Endothelial cell of hepatic sinusoid (primary cell): ENCODE results near the gene PARP4.
"Not testable (repeated sequence)": the region's sequence is repeated elsewhere in the genome, so short reads cannot be mapped to it uniquely, and the experiment has no call there.

Experiments used
- in situ Hi-C: cut with HindIII; loops from 2 replicates; pipeline ENCODE4 v1.10.0; 2017; ENCODE audit warnings: low sequenced_read_pairs

Gene PARP4

DNA sequence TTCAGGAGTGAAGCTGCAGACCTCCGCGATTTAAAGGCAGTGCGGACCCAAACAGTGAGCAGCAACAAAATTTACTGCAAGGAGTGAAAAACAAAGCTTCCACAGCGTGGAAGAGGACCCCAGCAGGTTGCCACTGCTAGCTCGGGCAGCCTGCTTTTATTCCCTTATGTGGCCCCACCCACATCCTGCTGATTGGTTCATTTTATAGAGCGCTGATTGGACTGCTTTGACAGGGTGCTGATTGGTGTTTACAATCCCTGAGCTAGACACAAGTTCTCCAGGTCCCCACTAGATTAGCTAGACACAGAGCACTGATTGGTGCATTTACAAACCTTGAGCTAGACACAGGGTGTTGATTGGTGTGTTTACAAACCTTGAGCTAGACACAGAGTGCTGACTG is 6.3 kb downstream of the PARP4 start:
- in situ Hi-C loops: not testable (repeated sequence)

DNA sequence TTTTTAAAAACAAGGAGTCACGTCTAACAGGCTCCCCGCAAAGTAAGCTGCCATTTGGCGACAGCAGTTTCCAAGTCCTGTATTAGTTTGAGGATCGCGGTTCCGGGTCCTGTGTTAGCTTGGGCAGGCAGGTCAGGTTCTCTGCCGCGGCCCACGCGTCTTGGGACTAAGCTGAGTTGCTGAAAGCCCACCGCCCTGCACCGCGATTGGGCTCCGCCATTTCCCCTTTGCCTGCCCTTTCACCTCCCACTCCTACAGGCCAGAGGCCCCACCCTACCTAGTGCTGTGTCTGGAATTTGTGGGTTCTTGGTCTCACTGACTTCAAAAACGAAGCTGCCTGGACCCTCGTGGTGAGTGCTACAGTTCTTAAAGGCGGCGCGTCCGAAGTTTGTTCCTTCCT is 6.8 kb downstream of the PARP4 start:
- in situ Hi-C loops: no loop called here

DNA sequence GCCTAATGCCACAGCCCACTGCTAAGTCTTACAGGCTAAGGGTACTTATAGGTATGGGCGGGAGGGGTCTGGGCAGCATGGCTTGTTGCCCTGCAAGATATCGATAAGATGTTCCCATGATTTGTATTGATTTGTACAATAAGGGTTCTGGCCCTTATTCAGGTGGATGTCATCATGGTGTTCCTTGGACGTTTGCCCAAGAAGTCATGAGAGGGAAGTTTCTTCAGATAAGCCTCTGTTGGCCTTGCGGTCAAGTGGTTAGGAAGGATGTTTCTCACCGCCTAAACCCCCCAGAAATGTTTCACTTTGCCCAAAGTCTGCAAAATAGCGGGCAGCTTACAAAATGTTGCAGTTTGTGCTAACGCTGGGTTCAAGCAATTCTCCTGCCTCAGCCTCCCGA is 7.3 kb downstream of the PARP4 start:
- in situ Hi-C loops: no loop called here

DNA sequence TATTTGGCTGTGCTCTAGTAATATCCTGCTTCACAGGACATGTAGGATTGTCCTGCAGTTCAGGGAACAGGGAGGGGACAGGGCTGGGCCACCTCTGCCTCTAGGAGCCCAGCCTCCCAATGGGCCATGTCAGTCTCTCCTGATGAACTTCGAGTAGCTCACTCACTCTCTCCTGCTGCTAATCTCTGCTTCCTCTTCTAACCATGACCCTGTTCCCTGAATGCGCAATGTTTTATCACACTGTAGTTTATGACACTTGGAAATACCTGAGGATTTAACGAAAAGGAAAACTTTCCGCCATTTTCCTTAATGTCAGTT is 9.2 kb downstream of the PARP4 start:
- in situ Hi-C loops: no loop called here

DNA sequence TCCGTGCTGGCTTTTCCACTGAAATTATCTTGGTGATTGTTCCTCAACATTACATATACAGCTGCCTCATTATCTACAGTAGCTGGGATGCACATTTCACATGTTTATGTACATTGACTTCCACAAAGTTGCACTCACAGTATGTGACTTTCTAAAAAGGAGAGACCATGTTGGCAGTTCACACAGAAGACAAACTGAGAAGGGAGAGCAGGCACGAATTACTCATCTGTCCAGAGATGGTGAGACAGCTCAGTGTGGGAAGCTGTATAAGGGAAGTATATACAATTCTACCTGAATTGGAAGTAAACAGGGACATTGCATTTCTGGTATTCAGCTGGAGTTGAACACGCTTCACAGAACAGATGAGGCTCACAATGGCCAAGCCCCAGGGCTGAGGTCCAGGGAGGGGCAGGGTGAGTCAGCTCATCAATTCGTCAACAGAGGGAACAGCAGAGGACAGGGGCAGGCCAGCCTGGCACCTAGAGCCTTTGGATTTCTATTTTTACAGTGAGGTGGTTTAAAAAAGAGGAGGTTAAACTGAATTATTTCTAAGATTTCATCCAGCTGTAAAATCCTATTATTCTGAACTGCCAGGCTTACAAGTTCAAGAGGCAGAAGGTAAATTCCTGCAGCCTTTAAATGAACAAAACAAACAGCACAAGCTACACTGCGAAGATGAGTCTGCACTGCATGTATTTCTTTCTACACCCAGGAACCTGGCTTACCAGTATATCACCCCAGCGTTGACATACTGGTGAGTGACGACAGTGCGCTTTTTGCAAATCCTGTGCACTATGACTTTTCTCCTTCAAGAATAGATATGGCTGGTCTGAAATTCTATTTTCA is 9.8 kb downstream of the PARP4 start:
- in situ Hi-C loops: no loop called here

- in situ Hi-C loops: no loop called here
Measured at GRCh38 chr13:24500977-24501376, 11.6 kb downstream of the PARP4 start.

GRCh38 chr13:24497742-24498141 is 14.8 kb downstream of the PARP4 start:
- in situ Hi-C loops: no loop called here

GRCh38 chr13:24496295-24496694 is 16.3 kb downstream of the PARP4 start:
- in situ Hi-C loops: not testable (repeated sequence)

- in situ Hi-C loops: no loop called here
Measured at GRCh38 chr13:24495151-24495729, 17.3 kb downstream of the PARP4 start.

GRCh38 chr13:24493356-24493755 is 19.2 kb downstream of the PARP4 start:
- in situ Hi-C loops: no loop called here

DNA sequence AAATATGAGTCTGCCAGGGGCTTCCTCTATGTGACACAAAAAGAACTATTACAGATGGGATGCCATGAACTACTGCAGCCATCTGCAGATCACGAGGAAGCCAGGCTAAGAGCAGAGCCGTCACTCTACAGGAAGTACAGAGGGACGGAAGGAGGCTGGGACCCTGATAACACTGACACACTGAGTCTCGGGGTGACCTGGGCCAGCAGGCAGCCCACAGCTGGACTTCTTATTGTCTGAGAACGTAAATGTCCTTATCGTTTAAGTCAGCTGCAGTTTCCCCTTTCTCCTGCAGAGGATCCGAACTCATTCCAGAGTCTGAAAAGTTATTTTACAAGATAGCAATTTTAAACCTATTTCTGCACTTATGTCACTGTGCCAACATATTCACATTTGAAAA is 20.7 kb downstream of the PARP4 start:
- in situ Hi-C loops: no loop called here

DNA sequence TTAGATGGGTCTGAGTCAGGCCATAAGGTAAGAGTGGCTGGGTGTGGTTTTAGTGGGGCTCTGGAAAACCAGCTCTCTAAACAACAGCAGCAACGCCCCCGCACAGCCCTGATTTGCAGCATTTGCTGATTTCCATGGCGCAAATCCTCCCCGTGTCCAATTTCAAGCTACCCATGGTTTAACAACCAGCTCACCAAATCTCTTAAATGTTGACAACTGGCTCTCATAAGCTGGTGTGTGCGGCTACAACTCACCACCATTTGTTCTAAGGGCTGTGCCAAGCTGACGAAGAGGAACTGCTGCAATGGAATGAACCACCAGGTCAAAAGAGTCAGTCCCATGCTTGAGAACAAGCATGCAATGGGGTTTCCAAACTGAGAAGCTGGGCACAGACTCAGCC is 22.9 kb downstream of the PARP4 start:
- in situ Hi-C loops: no loop called here

- in situ Hi-C loops: not testable (repeated sequence)
Measured at GRCh38 chr13:24488092-24488491, 24.5 kb downstream of the PARP4 start.

GRCh38 chr13:24486017-24486657 is 26.4 kb downstream of the PARP4 start:
- in situ Hi-C loops: not testable (repeated sequence)

GRCh38 chr13:24473686-24474085 is 38.9 kb downstream of the PARP4 start:
- in situ Hi-C loops: no loop called here

DNA sequence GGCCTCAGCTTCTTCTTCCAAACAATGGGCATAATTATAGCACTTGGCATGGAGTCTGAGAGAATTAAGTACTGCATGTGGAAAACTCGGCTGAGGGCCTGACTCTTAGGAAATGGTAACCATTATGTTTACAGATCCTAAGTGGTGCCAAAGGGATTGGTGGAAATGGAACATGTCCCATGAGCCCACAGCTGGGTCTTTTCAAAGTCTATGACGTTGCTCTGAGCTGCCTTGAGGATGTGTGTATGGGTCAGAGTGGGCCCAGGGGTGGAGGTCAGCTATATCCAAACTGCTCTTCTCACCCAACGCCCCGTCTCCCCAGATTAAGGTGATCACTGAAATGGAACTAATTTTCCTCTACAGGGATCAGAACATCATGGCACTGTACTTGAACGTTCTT is 40.4 kb downstream of the PARP4 start:
- in situ Hi-C loops: not testable (repeated sequence)

DNA sequence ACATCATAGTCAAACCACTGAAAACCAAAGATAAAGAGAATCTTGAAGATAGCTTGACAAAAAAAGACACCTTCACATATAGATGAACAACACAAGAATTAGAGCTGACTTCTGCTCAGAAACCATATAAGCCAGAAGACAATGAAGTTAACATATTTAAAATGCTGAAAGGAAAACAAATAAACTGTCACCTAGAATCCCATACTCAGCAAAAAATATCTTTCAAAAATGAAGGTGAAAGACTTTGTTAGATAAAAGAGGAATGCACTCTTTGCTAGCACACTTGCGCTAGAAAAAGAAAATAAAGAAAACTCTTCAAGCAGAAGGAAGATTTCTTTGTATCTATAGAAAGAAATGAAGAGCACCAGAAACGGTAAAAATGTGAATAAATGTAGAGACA is 49.5 kb downstream of the PARP4 start:
- in situ Hi-C loops: loop anchor here (5.0 kb wide), 1 partner anchor 104 kb away; no protein-coding TSS in a partner anchor

DNA sequence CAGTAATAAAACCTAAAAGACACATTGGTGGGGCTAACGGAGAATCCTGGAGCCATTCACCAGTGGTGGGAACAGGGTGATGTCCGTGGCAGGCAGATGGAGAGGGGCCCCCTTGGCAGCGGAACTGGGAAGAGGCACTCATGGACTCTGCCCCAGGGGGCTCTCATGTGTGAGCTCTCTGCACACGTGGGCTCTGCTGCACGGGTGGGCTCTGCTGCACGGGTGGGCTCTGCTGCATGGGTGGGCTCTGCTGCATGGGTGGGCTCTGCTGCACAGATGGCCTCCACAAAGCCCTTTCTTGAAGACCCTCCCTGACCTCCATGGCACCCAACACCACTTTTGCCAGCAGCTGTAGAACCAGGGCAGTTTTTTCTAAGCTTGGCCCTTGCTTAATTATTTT is 52.3 kb downstream of the PARP4 start:
- in situ Hi-C loops: loop anchor here (5.0 kb wide), 1 partner anchor 107 kb away; no protein-coding TSS in a partner anchor

DNA sequence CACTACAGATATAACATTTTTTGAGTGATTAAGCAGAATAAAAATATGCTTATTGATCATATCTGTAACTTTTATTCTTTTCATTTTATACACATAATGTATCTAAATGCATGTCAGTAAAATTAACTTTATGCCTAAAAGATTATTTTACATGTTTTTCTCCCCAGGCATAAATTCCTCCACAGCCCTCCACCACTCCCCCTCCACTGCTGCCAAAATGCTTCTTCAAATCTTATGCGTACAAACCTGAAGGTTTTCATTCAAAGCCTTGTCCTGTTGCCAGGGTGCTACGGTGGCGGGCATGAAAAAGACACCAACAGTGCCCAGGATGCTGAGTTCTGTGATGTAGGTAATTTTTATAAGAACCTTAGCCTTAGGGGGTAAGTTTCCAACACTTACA is 52.9 kb downstream of the PARP4 start:
- in situ Hi-C loops: loop anchor here (5.0 kb wide), 1 partner anchor 108 kb away; no protein-coding TSS in a partner anchor

DNA sequence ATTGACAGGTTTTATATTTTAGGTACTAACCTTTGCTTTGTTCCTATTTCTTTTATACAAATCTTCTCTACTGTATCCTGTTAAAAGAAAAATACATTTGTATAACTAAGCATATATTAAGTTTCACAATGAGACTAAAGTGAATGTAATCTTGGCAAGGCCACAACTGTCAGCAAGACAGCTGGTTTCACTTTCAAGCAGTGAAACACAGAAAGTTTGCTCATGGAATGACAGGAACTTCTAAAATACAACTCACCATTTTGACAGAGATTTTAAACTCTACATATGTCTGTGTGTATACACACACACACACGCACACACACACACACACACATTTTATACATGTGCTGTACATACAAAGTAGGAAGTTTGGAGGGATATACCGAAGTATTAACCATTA is 53.3 kb downstream of the PARP4 start:
- in situ Hi-C loops: no loop called here

DNA sequence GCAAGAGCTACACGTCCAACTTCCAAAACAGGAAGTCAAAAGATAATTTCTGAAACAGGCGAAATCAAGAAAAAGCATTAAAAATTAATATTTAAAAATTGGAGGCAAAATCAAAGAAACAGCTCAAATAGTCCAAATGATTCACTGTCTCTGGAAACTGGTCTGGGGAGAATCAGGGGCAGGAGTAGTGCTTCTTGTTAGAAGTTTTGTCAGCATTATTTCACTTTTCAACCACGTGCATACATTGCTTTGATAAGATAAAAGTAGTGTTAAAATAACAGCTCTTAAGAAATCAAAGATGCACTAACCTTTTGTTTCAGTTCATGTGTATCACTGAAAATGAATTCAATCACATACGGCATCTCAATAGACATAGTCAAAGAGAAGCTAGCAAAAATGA is 53.8 kb downstream of the PARP4 start:
- in situ Hi-C loops: no loop called here

DNA sequence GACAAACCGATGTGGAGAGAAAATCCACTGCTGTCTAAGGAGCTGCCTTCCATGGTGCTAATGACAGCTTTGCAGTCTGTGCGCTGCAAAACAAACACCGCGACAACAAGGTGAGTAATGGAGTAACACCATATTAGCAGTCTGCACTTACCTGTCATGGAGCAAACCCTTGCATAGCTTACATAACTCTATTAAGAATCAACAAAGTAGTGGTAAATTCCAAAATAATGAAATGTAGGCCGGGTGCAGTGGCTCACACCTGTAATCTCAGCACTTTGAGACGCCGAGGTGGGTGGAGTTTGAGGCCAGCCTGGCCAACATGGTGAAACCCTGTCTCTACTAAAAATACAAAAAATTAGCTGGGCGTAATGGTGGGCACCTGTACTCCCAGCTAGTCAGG is 56.2 kb downstream of the PARP4 start:
- in situ Hi-C loops: no loop called here
